ENCODE measurements around the gene MKNK1. TPM values are rescaled to one million over a fixed set of nuclear protein-coding genes. Genes with fewer than 3 reads are reported as not detected.

Gene MKNK1
- total and polyA plus RNA-seq, 2 of the 8 experiments (the other 6 are each of a cell fraction or from before 2014, with no cell fraction given): 13.9 to 21.5 TPM

GRCh38 chr1:46613661-46614603 is 9.9 kb upstream of the MKNK1 start:
- Histone ChIP-seq H3K4ac (replicated peaks; ENCODE audit: insufficient read length, low read depth, low read length) (peak overlapping the region; percentile 17), H3K4me1 (replicated peaks in 1 of 4; ENCODE audit: control insufficient read depth in 3 of 4, insufficient read depth in 4 of 4, low read length in 3 of 4) (peaks cover 11 to 35% (median 24%) of the 10 kb centered on the region in 4 experiments), H4K5ac (ENCODE audit: insufficient read length, low read depth, low read length) (peak overlapping the region; percentile 65), H3K9me3 (ENCODE audit: insufficient read depth in 2 of 2, low read depth in 1 of 2, low read length in 1 of 2) (no peaks in the 10 kb centered on the region), H3K4me3 (ENCODE audit: extremely low read depth in 1 of 4, insufficient read depth in 2 of 4, low read depth in 3 of 4, low read length in 4 of 4) (peak overlapping the region in 1 of 4 experiments; percentile 41; a peak in 2 of 8 replicates), H2BK12ac (ENCODE audit: low read depth, low read length) (peak overlapping the region; percentile 10; the same call in 1 of the 2 replicates), H3K23ac (ENCODE audit: insufficient read length) (no peak overlapping the region), H2BK5ac (ENCODE audit: low read depth, low read length) (peak overlapping the region; percentile 90; the same call in 1 of the 2 replicates), H3K18ac (ENCODE audit: extremely low read depth, low read length) (peak overlapping the region; percentile 94; the same call in 1 of the 2 replicates), H3K56ac (replicated peaks; ENCODE audit: insufficient read length, low read depth, low read length) (peak overlapping the region; percentile 28), H3K9ac (replicated peaks in 1 of 4; ENCODE audit: extremely low read depth in 1 of 4, low read depth in 3 of 4, low read length in 3 of 4) (no peak overlapping the region; a peak in 2 of 7 replicates), H2BK20ac (ENCODE audit: low read length) (no peak overlapping the region; the same call in 1 of the 2 replicates), H3K23me2 (ENCODE audit: low read depth, low read length) (peaks cover 7% of the 10 kb centered on the region; the same call in 1 of the 2 replicates), H2BK15ac (ENCODE audit: low read length) (no peak overlapping the region), H3K14ac (ENCODE audit: insufficient read length) (no peak overlapping the region), H4K20me1 (replicated peaks in 1 of 2; ENCODE audit: control insufficient read depth in 1 of 2, insufficient read depth in 2 of 2, low read length in 2 of 2) (no peaks in the 10 kb centered on the region), H4K8ac (ENCODE audit: extremely low read depth, insufficient read depth, low read length) (no peak overlapping the region), H4K91ac (replicated peaks; ENCODE audit: insufficient read length, low read length) (peak overlapping the region; percentile 88), H3K27ac (ENCODE audit: low read depth, low read length) (peak overlapping the region; percentile 64; the same call in 1 of the 2 replicates), H2BK120ac (replicated peaks; ENCODE audit: low read depth, low read length) (peak overlapping the region; percentile 65), H3K36me3 (ENCODE audit: control insufficient read depth in 2 of 4, insufficient read depth in 4 of 4, low read length in 3 of 4) (no peaks in the 10 kb centered on the region), H3K79me2 (ENCODE audit: control insufficient read depth in 1 of 2, insufficient read depth in 2 of 2, low read length in 2 of 2) (no peaks in the 10 kb centered on the region), H3K79me1 (ENCODE audit: low read depth, low read length) (no peaks in the 10 kb centered on the region), H2AFZ (ENCODE audit: low read length) (0 out of 2 replicates have a peak overlapping the region, but pooled peaks have one; percentile 26), H2AK5ac (ENCODE audit: low read depth, low read length) (peak overlapping the region; percentile 14; the same call in 1 of the 2 replicates), H3K27me3 (replicated peaks in 1 of 4; ENCODE audit: control insufficient read depth in 3 of 4, extremely low read depth in 1 of 4, insufficient read depth in 3 of 4, low read length in 3 of 4) (peaks cover 0 to 11% (median 9%) of the 10 kb centered on the region in 4 experiments; a peak in 5 of 7 replicates), H3K4me2 (ENCODE audit: insufficient read depth in 1 of 2, low read depth in 2 of 2, low read length in 2 of 2) (peak overlapping the region; percentile 19 to 44)
- ChIA-PET CTCF (ENCODE audit: partially characterized antibody) (interaction anchor here (0.6 to 14.2 kb wide), 13 partner anchors 8 to 172 kb away, joined by 3 to 126 read pairs (median 4); partner anchors contain the start of gene MKNK1), POLR2A (ENCODE audit: partially characterized antibody) (interaction anchor here (0.5 to 1.9 kb wide), 8 partner anchors 9 to 639 kb away, joined by 3 to 15 read pairs (median 3); partner anchors contain the start of genes ATPAF1 and MKNK1)
- FAIRE-seq (no peak), DNase-seq (ENCODE audit: low read depth in 1 of 2, low spot score in 2 of 2) (peak; percentile 65 to 83)
- 8% methylated on average over 10 of the region's 16 CpGs; no CpG with 5 or more reads in 1 of the 2 experiments for WGBS, 2 experiments (ENCODE audit: extremely low coverage in 1 of 2, insufficient coverage in 1 of 2, insufficient read length in 1 of 2, insufficient replicate concordance in 2 of 2, low coverage in 1 of 2, low lambda C conversion rate in 2 of 2, missing lambda C conversion rate in 1 of 2)
- TF ChIP-seq TAF1 (IDR thresholded peaks at IDR 0.05; ENCODE audit: low read depth, low read length): no peak
- no peak for TF ChIP-seq CHD2 (IDR thresholded peaks at IDR 0.05; ENCODE audit: low read length)
- no peak for TF ChIP-seq ZNF274 (IDR thresholded peaks at IDR 0.05; ENCODE audit: borderline replicate concordance, extremely low read depth, low read length)
- TF ChIP-seq EP300 (IDR thresholded peaks at IDR 0.05; ENCODE audit: borderline replicate concordance in 1 of 2, low read depth in 2 of 2, low read length in 2 of 2): no peak; a peak in 1 of 3 replicates
- 0 out of 2 replicates have a peak, but pooled peaks have one; percentile 38 for TF ChIP-seq TCF12 (IDR thresholded peaks at IDR 0.05; ENCODE audit: low read depth, low read length)
- no peak for TF ChIP-seq TEAD4 (IDR thresholded peaks at IDR 0.05; ENCODE audit: low read depth, low read length)
- TF ChIP-seq HDAC2 (IDR thresholded peaks at IDR 0.05; ENCODE audit: borderline replicate concordance in 1 of 2, low read depth in 2 of 2, low read length in 2 of 2): peak; percentile 56 to 72; a peak in 1 of 4 replicates
- TF ChIP-seq NRF1 (IDR thresholded peaks at IDR 0.05; ENCODE audit: low read depth, low read length): no peak
- no peak for TF ChIP-seq KDM1A (IDR thresholded peaks at IDR 0.05; ENCODE audit: borderline replicate concordance, low read length)
- TF ChIP-seq CREB1 (IDR thresholded peaks at IDR 0.05): peak; percentile 62

Measured in H1 (cell line).